NCI-H82 treated with DMSO at 0.1 percent for 48 hours (cell line): Measurements from ENCODE around the gene FGF19.

Source experiments
- DNase-seq: peaks from one replicate; lab custom pipeline; 2025; ENCODE audit not compliant: unreplicated experiment; lab: John Stamatoyannopoulos, UW

The FGF19 gene

DNA sequence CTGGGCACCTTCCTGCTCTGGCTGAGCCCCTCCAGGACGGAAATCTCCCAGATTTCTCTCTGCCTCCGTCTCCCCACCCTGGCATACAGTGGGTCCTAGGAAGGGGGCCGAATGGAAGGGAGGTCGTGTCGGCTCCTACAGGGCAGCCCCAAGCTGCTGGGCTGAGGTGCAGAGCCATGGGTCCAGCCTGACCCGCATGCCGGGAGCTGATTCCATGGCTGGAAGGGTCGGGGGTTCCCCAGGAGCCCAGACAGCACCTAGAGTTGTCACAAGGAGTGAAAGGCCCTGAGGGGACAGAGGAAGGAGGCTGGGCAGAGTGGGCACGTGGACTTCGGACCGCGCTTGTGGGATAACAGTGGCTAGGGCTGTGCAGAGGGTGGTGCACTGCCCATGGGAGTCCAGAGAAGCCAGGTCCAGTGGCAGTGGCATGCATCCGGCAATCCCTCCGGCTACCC is 46.3 kb downstream of the FGF19 start:
- no peak for DNase-seq

DNA sequence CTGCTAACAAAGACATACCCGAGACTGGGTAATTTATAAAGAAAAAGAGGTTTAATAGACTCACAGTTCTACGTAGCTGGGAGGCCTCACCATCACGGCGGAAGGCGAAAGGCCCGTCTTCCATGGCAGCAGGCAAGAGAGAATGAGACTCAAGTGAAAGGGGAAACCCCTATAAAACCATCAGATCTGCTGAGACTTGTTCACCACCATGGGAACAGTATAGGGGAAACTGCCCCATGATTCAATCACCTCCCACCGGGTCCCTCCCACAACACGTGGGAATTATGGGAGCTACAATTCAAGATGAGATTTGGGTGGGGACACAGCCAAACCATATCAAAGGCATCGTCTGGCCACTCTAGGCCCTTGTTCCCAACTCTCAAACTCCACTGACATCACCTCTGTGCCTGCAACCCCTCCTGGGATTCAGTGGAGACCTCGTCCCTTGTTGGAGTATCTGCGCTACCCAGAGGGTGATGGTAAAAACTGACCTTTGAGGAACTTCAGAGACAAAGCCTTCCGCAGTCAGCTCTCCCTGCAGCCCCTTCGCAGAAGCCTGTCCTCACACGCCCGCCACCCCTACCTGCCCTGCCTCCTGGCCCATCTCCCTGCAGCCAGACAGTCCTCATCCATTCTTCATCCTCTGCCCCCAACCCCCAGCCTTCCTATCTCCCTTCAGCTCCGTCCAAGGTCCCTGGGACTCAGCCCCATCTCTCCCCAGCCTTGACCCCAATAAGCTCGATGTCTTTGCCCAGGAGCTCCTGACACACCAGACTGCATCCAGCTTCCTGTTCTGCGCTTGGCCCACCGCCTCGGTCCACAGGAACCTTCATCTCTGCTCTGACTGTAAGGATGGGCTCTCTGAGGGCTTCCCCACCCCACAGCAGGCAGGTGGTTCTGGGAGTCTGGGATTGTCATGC is 47.0 kb downstream of the FGF19 start:
- no peak for DNase-seq

DNA sequence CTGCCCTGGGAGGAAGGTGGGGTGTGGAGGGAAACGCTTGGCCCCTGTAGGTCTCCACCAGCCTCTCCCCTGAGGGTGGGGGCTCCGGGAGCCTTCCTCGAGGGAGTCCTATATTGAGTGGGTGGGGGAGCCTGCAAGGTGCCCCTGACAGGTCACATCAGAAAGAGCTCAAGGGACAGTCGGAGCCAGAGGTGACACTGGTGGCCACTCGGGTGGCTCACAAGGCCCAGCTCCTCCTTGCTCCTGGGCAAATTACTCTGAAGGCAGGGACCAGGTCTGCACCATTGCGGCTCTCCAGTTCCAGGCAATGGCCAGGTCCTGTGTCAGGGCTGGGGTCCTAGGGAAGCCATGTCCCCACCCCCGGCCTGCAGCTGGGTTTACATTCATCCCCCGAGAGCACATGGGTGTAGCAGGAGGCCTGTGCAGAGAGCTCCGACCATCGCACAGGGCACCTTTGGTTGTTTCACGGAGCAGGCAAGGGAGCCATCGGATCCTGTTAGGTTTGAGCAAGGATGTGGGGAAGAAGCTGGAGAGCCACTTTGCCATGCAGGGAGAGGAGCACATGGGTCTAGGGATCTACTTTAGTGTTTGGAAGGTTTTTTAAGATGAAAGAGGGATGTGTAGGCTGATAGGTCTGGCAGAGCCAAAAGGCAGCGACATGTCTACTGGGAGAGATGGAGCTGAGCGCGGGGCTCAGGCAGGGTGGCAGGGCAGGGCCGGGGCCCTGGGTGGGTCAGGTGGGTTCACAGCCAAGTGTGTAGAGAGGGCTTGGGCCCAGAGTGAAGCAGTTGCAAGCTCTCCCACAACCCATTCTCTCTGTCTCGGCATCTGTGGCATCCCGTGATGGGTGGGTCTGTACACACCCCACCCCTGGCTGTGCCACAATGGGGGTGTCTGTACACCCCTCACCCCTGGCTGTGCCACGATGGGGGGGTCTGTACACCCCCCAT is 48.1 kb downstream of the FGF19 start:
- no peak for DNase-seq

DNA sequence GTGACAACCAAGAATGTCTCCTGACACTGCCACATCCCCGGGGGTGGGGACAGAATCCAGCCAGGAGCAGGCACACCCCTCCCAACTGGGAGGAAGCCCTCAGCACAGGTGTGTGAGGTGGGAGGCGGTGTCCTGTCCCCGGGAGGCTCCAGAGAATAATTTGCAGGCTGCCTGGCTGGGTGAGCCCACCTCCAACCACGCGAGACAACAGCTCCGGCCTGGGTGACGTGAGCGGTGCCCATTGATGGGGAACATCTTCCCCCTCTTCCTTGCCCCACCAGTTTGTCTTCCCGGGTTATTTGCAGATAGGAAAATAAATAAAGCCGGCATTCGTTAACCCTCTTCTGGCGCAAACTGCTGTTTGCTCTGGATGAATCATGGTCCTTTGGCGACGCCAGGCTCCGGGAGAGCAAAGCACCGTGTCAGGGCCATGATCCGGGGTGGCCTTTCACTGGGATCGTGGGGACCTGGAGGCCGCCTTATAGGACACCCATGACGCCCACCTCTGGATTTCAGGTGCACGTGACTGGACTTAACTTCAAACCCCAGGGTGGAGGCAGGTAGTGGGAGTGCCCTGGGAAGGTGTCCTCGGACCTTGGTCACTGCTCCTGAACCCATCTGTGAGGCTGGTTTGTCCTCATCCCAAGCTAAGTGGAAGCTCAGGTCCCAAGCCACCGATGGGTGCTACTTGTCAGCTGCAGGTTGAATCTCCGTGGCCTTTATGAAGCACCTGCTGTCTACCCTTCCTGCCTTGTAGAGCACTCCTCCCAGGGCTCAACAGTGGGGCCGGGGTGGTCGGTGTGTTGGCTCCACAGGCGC is 49.0 kb downstream of the FGF19 start:
- no peak for DNase-seq

DNA sequence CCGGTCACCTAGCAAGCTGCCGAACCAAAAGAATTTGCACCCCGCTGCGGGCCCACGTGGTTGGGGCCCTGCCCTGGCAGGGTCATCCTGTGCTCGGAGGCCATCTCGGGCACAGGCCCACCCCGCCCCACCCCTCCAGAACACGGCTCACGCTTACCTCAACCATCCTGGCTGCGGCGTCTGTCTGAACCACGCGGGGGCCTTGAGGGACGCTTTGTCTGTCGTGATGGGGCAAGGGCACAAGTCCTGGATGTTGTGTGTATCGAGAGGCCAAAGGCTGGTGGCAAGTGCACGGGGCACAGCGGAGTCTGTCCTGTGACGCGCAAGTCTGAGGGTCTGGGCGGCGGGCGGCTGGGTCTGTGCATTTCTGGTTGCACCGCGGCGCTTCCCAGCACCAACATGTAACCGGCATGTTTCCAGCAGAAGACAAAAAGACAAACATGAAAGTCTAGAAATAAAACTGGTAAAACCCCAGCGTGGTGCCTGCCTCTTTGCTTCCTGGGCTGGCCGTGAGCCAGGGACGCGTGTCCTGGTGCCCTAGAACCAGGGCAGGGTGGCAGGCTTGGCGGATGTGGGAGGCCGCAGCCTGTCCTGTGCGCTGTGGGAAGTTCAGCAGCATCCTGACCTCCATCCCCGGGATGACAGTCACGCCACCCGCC is 49.7 kb downstream of the FGF19 start:
- DNase-seq: no peak

DNA sequence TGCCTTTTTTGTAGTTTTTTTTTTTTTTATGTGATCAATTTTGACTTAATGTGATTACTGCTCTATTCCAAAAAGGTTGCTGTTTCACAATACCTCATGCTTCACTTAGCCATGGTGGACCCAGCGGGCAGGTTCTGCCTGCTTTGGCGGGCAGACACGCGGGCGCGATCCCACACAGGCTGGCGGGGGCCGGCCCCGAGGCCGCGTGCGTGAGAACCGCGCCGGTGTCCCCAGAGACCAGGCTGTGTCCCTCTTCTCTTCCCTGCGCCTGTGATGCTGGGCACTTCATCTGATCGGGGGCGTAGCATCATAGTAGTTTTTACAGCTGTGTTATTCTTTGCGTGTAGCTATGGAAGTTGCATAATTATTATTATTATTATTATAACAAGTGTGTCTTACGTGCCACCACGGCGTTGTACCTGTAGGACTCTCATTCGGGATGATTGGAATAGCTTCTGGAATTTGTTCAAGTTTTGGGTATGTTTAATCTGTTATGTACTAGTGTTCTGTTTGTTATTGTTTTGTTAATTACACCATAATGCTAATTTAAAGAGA is 50.3 kb downstream of the FGF19 start:
- DNase-seq: no peak

DNA sequence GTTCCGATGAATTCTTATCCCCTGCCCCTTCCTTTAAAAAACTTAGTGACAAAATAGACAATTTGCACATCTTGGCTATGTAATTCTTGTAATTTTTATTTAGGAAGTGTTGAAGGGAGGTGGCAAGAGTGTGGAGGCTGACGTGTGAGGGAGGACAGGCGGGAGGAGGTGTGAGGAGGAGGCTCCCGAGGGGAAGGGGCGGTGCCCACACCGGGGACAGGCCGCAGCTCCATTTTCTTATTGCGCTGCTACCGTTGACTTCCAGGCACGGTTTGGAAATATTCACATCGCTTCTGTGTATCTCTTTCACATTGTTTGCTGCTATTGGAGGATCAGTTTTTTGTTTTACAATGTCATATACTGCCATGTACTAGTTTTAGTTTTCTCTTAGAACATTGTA is 50.8 kb downstream of the FGF19 start:
- no peak for DNase-seq

DNA sequence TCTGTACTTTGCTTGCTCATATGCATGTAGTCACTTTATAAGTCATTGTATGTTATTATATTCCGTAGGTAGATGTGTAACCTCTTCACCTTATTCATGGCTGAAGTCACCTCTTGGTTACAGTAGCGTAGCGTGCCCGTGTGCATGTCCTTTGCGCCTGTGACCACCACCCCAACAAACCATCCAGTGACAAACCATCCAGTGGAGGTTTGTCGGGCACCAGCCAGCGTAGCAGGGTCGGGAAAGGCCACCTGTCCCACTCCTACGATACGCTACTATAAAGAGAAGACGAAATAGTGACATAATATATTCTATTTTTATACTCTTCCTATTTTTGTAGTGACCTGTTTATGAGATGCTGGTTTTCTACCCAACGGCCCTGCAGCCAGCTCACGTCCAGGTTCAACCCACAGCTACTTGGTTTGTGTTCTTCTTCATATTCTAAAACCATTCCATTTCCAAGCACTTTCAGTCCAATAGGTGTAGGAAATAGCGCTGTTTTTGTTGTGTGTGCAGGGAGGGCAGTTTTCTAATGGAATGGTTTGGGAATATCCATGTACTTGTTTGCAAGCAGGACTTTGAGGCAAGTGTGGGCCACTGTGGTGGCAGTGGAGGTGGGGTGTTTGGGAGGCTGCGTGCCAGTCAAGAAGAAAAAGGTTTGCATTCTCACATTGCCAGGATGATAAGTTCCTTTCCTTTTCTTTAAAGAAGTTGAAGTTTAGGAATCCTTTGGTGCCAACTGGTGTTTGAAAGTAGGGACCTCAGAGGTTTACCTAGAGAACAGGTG is 51.8 kb downstream of the FGF19 start:
- DNase-seq: no peak

DNA sequence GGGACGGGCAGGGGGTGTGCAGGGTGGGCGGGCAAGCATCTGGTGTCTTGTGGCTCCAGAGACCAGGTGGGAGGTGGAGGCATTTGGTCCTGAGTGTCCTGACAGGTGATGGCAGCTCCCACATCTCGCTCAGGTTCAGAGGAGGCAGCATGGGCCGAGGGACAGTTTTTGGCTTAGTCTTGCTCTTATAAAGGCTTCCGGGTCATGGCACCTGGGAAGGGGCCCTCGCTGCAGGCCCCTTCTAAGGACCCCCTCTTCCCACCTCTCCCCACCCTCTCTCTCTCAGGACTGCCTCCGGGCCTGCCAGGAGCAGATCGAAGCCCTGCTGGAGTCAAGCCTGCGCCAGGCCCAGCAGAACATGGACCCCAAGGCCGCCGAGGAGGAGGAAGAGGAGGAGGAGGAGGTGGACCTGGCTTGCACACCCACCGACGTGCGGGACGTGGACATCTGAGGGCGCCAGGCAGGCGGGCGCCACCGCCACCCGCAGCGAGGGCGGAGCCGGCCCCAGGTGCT is 52.9 kb downstream of the FGF19 start:
- DNase-seq: no peak

DNA sequence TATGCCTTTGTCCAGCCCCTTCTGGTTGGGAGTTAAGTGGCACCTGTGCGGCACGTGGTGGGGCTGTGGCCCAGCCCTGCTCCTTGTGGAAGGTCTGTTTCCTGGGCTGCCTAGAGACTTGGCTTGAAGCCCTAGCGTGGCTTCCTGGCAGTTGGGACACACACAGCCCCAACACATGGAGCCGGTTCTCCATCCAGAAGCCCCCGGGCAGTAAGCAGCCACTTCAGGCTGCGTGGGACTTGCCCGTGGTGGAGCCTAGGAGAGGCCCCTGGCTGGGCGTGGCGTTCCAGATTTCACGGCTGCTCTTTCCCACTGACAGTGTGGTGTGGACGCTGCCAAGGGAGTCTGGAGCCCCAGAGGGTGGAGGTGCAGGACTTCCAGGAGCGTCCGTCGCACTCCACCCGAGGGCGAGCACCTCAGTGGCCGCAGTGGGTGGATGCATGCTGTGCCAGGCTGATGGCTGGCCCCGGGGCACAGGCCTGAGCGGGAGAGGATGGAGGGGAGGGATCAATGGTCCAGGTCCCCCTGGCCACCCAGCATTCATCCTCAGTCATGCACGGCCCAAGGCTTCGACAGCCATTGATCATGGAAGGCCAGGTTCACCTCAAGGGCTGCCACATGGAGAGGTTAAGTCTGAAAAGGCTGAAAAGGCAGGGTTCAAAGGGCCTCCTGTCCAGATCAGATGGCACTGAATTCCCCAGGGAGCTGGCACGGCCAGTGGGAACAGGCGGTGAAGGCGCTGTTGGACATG is 53.6 kb downstream of the FGF19 start:
- no peak for DNase-seq

DNA sequence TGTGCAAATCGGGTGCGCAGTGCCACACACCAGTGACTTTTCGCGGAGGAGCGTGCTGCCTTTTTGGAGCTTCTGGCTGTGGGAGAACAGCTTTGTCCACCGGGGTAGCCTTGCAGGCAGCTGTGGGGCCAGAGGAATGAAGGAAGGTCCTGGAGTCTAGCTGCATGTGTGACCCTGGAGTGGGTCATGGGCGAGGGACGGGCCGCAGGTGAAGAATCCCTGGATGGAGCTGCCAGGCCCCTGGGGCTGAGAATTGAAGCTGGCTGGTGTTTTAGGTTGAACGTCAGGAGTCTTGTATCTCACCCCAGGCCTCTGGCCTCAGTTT is 54.3 kb downstream of the FGF19 start:
- DNase-seq: no peak

DNA sequence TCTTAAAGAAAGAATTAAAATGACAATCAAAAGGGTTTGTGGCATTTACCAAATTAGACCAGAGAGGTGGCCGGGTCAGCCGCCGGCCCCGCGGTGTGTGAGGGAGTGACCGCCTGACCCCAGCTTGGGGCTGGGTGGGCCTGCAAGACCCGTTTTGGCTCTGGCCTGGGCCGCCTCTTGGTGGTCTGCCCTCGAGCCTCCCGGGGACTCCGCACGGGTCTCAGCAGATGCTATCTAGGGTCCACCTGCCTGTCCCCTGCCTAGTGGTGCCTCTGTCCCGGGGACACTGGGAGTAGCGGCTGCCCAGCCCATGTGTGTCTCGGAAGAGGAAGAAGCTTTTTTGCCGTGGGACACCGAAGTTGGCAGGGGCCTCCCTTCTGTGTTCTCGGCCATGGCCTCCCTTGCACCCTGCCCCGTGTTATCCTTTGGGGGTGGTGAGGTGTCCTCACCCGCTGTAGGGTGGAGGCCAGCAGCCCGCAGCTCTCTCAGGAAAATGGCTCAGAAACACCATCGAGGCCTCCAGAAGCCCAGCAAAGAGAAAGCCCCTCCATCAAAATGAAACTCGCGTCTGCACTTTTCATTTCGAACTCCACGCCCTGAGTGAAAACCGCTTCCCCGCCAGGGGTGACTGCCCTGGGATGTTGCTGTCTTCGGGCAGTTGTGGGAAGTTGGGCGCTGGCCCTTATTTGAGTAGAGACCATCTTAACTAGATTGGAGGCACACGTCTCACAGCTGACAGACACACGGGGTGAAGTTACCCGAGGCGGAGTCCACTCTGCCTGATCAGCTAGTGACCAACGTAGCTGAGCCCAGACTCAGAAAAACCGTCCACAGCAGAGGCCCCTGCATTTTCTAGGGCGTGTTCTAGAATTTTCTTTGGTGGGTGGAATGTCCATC is 54.9 kb downstream of the FGF19 start:
- DNase-seq: no peak
